OCI-LY7 (cell line): Measurements from ENCODE around the gene SH3PXD2A.

Experiments used
- CTCF ChIP-seq: fragments of 200-600 bp; sonication (generic); conservative IDR thresholded peaks from 2 replicates; pipeline ENCODE4 v1.5.1; 2014; ENCODE audit warnings: mild to moderate bottlenecking, antibody characterized with exemption, low read length, moderate library complexity, mixed read lengths
- EZH2phosphoT487 ChIP-seq: fragments of 200-600 bp; sonication (generic); IDR thresholded peaks from 2 replicates; pipeline ENCODE4 v1.6.1; 2018; ENCODE audit warnings: low read depth, borderline replicate concordance, mild to moderate bottlenecking, mixed run types, antibody characterized with exemption, low read length, moderate library complexity, mixed read lengths

- TF ChIP-seq CTCF (no peak), EZH2phosphoT487 (no peak)
Measured at GRCh38 chr10:103620352-103620740, 235.0 kb downstream of the SH3PXD2A start.
